Heart left ventricle (tissue), 13 donors: ENCODE measurements around the gene LTBR.

Source experiments
- CTCF ChIP-seq, 12 donors: fragments of 200-600 bp; sonication (generic) in 4 of 12; IDR thresholded peaks; one replicate each; pipeline versions ENCODE4 v1.5.0 to v1.8.0; 2018 to 2022; ENCODE audit warnings: antibody characterized with exemption in 12 of 12, mild to moderate bottlenecking in 5 of 12
- POLR2A ChIP-seq, 2 donors: fragments of 450-650 bp; IDR thresholded peaks; one replicate each; pipeline ENCODE4 v1.6.1; 2017; ENCODE audit warnings: antibody characterized with exemption in 2 of 2, mild to moderate bottlenecking in 2 of 2, moderate library complexity in 2 of 2
- donor health status: ischemic (EF 13 %, LVEDD 7.1; RV severe dilation, severe dysfunction).
- donor health status: DM: no; HTN: yes; CAD: no.
- donor health status: DM: no; HTN: no; CAD: no.
- donor health status: ischemic (EF 25% LVEDD 6.9; RV normal size, moderate dysfunction).
- donor health status: ischemic (EF 25% LVEDD 5.7; RV mildly dilated, moderate dysfunction).
- donor health status: ischemic (EF 35%, LVEDD 5.7; RV mildly dilated, moderate dysfunction).
- donor health status: nonischemic (EF 11% LVEDD 7.7; RV severe dilation, severe dysfunction).
- donor health status: DM: yes; HTN: yes; CAD: no.
- donor health status: PGD.
- donor health status: ischemic (EF 29% LVEDD 5.4; RV normal size, mild dysfunction).
- donor health status: nonischemic (EF 23%, LVEDD 6.1; RV moderate dilation, normal function).

- TF ChIP-seq CTCF (IDR thresholded peaks at IDR 0.05): no peak
- TF ChIP-seq POLR2A (IDR thresholded peaks at IDR 0.05): no peak
These were observed 7.1 kb downstream of the LTBR start for GRCh38 chr12:6391013-6391412.
